Calu3 (cell line): ENCODE results near the gene F12. TPM values are rescaled to one million over a fixed set of nuclear protein-coding genes. Genes with fewer than 3 reads are reported as not detected.

ENCODE experiments used
- Bru-seq: library from RNA; stranded (reverse); fragments of 400-500 nt; gene quantifications from one replicate; lab custom pipeline; 2021; lab: Mats Ljungman, UMichigan
- BruChase-seq, 2 experiments: library from RNA; stranded (reverse); fragments of 400-500 nt; gene quantifications; one replicate each; lab custom pipeline; 2021; lab: Mats Ljungman, UMichigan
- BruUV-seq: library from RNA; stranded (reverse); fragments of 400-500 nt; replicated peaks from 2 replicates; lab custom pipeline; 2021; lab: Mats Ljungman, UMichigan
- CTCF ChIA-PET: fragments of 300-600 bp; sonication (Branson Sonifier 250); formaldehyde crosslinking; loops from one replicate; lab custom pipeline; 2022; ENCODE audit warnings: antibody characterized with exemption; lab: Charles Lee
- DNase-seq: peaks from one replicate; pipeline ENCODE4 v3.0.0; 2022
- H3K27ac Mint-ChIP-seq: one replicate; pipeline ENCODE4 v1.8.0; 2022; ENCODE audit warnings: mixed read lengths; ENCODE audit not compliant: unreplicated experiment
- H3K27me3 Mint-ChIP-seq: one replicate; pipeline ENCODE4 v1.8.0; 2022; ENCODE audit warnings: mixed read lengths; ENCODE audit not compliant: unreplicated experiment
- H3K36me3 Mint-ChIP-seq: one replicate; pipeline ENCODE4 v1.8.0; 2022; ENCODE audit warnings: mild to moderate bottlenecking, moderate library complexity, mixed read lengths; ENCODE audit not compliant: insufficient read depth, unreplicated experiment
- H3K4me1 Mint-ChIP-seq: one replicate; pipeline ENCODE4 v1.8.0; 2022; ENCODE audit warnings: mild to moderate bottlenecking, low read depth, mixed read lengths; ENCODE audit not compliant: unreplicated experiment
- H3K4me3 Mint-ChIP-seq: one replicate; pipeline ENCODE4 v1.8.0; 2022; ENCODE audit warnings: mild to moderate bottlenecking, low read depth, moderate library complexity, mixed read lengths; ENCODE audit not compliant: unreplicated experiment
- H3K9me3 Mint-ChIP-seq: one replicate; pipeline ENCODE4 v1.8.0; 2022; ENCODE audit warnings: low read depth, mixed read lengths; ENCODE audit not compliant: unreplicated experiment
- CTCF ChIP-seq: fragments of 200-600 bp; IDR thresholded peaks from one replicate; pipeline ENCODE4 v1.8.0; 2022; ENCODE audit warnings: antibody characterized with exemption; ENCODE audit not compliant: unreplicated experiment
- intact Hi-C: fragments of 100-400 bp; cut with micrococcal nuclease; formaldehyde crosslinking; loops from one replicate; pipeline ENCODE4 v1.10.0; 2022; ENCODE audit not compliant: unreplicated experiment
- long read RNA-seq: library from polyadenylated mRNA; stranded (forward); transcript quantifications from one replicate; pipeline ENCODE4 v2.0.0, GENCODE V29; 2022
- total RNA-seq: library from RNA; stranded (reverse); gene quantifications from 2 replicates; pipeline ENCODE4 v1.2.3, GENCODE V29; 2022

Gene F12
- total RNA-seq: 14.3 and 20.2 TPM in 2 replicates
- percentile 26 among the genes with signal in this experiment for Bru-seq, nascent RNA
- percentile 44 among the genes with signal in this experiment for BruChase-seq, experiment 1, labeled RNA remaining after a 6-hour chase
- percentile 35 among the genes with signal in this experiment for BruChase-seq, experiment 2, labeled RNA remaining after a 2-hour chase
- long read RNA-seq, transcript F12-204 (3 exons, 943 nt): minor isoform, 6 of 45 reads
- long read RNA-seq, transcript F12-205 (4 exons, 1,573 nt): major isoform, 11 of 45 reads
- long read RNA-seq, partial matches to known transcripts: 16 of 45 reads
- long read RNA-seq, other reads (novel, unspliced or antisense): 8 of 45 reads

GRCh38 chr5:177409043-177409801 lies at the start of gene F12:
Gene F12, minus strand, starts transcription at chr5:177409564. Its CDS starts 37 bp downstream, at chr5:177409527.
- BruUV-seq: no TSS peak

GRCh38 chr5:177458912-177459350 lies 49.6 kb upstream of the F12 start:
- Mint-ChIP-seq H3K9me3 (no peaks in the 10 kb centered on the region), H3K4me3 (no peak overlapping the region), H3K36me3 (peaks cover 94% of the 10 kb centered on the region), H3K4me1 (peaks cover 15% of the 10 kb centered on the region), H3K27me3 (no peaks in the 10 kb centered on the region), H3K27ac (no peak overlapping the region)
- BruUV-seq: no TSS peak
- peak; percentile 50 for DNase-seq
- intact Hi-C loops: loop anchor here (10.0 kb wide), 1 partner anchor 344 kb away; no protein-coding TSS in a partner anchor
- CTCF ChIA-PET: no interaction called here
- TF ChIP-seq CTCF: no peak

More at GRCh38 chr5:177409043-177409801, at the start of gene F12:
- Mint-ChIP-seq H3K36me3 (peaks cover 12% of the 10 kb centered on the region), H3K27me3 (no peaks in the 10 kb centered on the region), H3K4me3 (no peak within 1 kb of the TSS), H3K4me1 (peaks cover 9% of the 10 kb centered on the region), H3K27ac (no peak within 1 kb of the TSS), H3K9me3 (no peaks in the 10 kb centered on the region)
- no peak for TF ChIP-seq CTCF
- intact Hi-C loops: no loop called here
- CTCF ChIA-PET: interaction anchor here (0.5 to 1.2 kb wide), 3 partner anchors 9 to 43 kb away, joined by 3 to 6 read pairs (median 4); no protein-coding TSS in a partner anchor
- no peak for DNase-seq

- intact Hi-C loops: loop anchor here (2.0 to 10.0 kb wide), 2 partner anchors 39 to 343 kb away; partner anchors contain the start of gene PDLIM7
- no peak overlapping the region for H3K4me3 Mint-ChIP-seq
Measured at GRCh38 chr5:177457852-177458681, 48.7 kb upstream of the F12 start.

More at GRCh38 chr5:177457852-177458681, 48.7 kb upstream of the F12 start:
- H3K9me3 Mint-ChIP-seq: no peaks in the 10 kb centered on the region
- CTCF ChIA-PET: interaction anchor here (0.8 to 5.1 kb wide), 11 partner anchors 11 to 146 kb away, joined by 3 to 80 read pairs (median 4); partner anchors contain the start of gene PDLIM7
- H3K27me3 Mint-ChIP-seq: no peaks in the 10 kb centered on the region
- no peak for DNase-seq
- peak overlapping the region; percentile 44 for H3K27ac Mint-ChIP-seq
- peaks cover 94% of the 10 kb centered on the region for H3K36me3 Mint-ChIP-seq
- TF ChIP-seq CTCF: peak; percentile 2
- peaks cover 24% of the 10 kb centered on the region for H3K4me1 Mint-ChIP-seq
- no TSS peak for BruUV-seq
